Natural killer cell (primary cell): Measurements from ENCODE around the gene SNTN. TPM values are rescaled to one million over a fixed set of nuclear protein-coding genes. Genes with fewer than 3 reads are reported as not detected.

ENCODE experiments used
- ATAC-seq, 3 donors: fragments of 150-1000 bp in 2 of 3; fragments of 200-7000 bp in 1 of 3; cut with Tn5 transposase; 1 replicate in 1 of 3; 2 replicates in 2 of 3; pipeline ENCODE4 v1.10.0; 2021; ENCODE audit warnings: mild to moderate bottlenecking in 2 of 3, moderate library complexity in 2 of 3
- DNase-seq, 2 donors: peaks; one replicate each; pipeline versions ENCODE4 v3.0.0 to v3.0.0-alpha.2; 2013 to 2021; ENCODE audit warnings: mixed read lengths in 1 of 2
- H3K27ac ChIP-seq: one replicate; pipeline ENCODE4 v1.5.1; 2013; ENCODE audit warnings: mild to moderate bottlenecking, low read length
- H3K27me3 ChIP-seq: one replicate; pipeline ENCODE4 v1.6.1; 2013; ENCODE audit warnings: low read length; ENCODE audit not compliant: control insufficient read depth, insufficient read depth
- H3K36me3 ChIP-seq: one replicate; pipeline ENCODE4 v1.6.1; 2013; ENCODE audit warnings: low read length; ENCODE audit not compliant: control insufficient read depth, insufficient read depth
- H3K4me1 ChIP-seq: one replicate; pipeline ENCODE4 v1.6.1; 2013; ENCODE audit warnings: low read length; ENCODE audit not compliant: control insufficient read depth, insufficient read depth
- H3K4me3 ChIP-seq: one replicate; pipeline ENCODE4 v1.5.1; 2013; ENCODE audit warnings: low read length
- H3K9me3 ChIP-seq: one replicate; pipeline ENCODE4 v1.6.1; 2013; ENCODE audit warnings: low read length; ENCODE audit not compliant: control insufficient read depth, insufficient read depth
- H3K27ac Mint-ChIP-seq, 2 donors: one replicate each; pipeline ENCODE4 v1.8.0; 2022; ENCODE audit warnings: mild to moderate bottlenecking in 2 of 2, mixed read lengths in 2 of 2, moderate library complexity in 1 of 2
- H3K27me3 Mint-ChIP-seq, 2 donors: one replicate each; pipeline ENCODE4 v1.8.0; 2022; ENCODE audit warnings: low read depth in 2 of 2, mixed read lengths in 2 of 2
- H3K36me3 Mint-ChIP-seq: one replicate; pipeline ENCODE4 v1.8.0; 2022; ENCODE audit warnings: mixed read lengths
- H3K4me1 Mint-ChIP-seq, 2 donors: one replicate each; pipeline ENCODE4 v1.8.0; 2022; ENCODE audit warnings: mixed read lengths in 2 of 2
- H3K4me3 Mint-ChIP-seq: one replicate; pipeline ENCODE4 v1.8.0; 2022; ENCODE audit warnings: mild to moderate bottlenecking, moderate library complexity, mixed read lengths
- H3K9me3 Mint-ChIP-seq, 2 donors: one replicate each; pipeline ENCODE4 v1.8.0; 2022; ENCODE audit warnings: mixed read lengths in 2 of 2
- WGBS: methylation state at CpG from one replicate; pipeline ENCODE4 v1.1.7; 2013; ENCODE audit warnings: missing lambda C conversion rate; ENCODE audit not compliant: insufficient coverage; 5-methylcytosine and 5-hydroxymethylcytosine counted together
- intact Hi-C: fragments of 100-400 bp; cut with micrococcal nuclease; formaldehyde crosslinking; loops from one replicate; pipeline ENCODE4 v1.14.2; 2022
- total RNA-seq, 4 donors: library from RNA; stranded (reverse); fragments of 120-200 nt in 1 of 4; gene quantifications; one replicate each; pipeline versions ENCODE4 v1.2.3 to v1.2.4, GENCODE V29; 2013 to 2022
- TF ChIP-seq, protein P1 (sequence below): fragments of 200-600 bp; IDR thresholded peaks from one replicate; pipeline ENCODE4 v1.8.0; 2022; ENCODE audit warnings: antibody characterized with exemption

Gene SNTN
- total RNA-seq, 3 donors from 2014 or later (not counting 1 experiment from before 2014, with no cell fraction given) = not detected

DNA sequence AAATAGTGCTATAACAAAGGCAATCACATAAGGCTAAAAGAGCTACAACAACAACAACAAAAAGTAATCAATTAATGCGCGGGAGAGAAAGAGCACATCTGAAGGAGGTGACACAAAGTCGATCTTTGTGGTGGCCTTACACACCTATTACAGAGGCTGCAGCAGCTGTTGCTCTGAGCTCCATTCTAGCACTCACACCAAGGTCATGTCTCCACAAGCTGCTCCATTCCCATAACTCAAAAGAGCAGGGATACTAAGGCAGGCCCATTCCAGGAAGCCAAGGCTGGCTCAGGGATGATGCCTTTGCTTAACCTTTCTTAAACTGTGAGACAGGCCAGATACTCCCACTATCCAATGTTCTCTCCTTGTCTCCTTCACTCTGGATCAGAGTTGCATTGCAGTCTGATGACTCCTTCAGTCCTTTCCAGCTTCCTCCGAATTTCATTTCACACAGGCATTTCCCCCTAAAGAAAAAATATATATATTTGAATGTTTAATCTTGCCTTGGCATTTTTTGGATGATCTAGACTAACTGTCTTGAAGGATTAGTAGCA is 52.7 kb downstream of the SNTN start:
- Mint-ChIP-seq H3K9me3 (peaks cover 0 to 6% of the 10 kb centered on the region in 2 donors), H3K4me3 (no peak overlapping the region), H3K27me3 (no peaks in the 10 kb centered on the region), H3K27ac (no peak overlapping the region), H3K36me3 (no peaks in the 10 kb centered on the region), H3K4me1 (no peaks in the 10 kb centered on the region)
- TF ChIP-seq, protein P1, sequence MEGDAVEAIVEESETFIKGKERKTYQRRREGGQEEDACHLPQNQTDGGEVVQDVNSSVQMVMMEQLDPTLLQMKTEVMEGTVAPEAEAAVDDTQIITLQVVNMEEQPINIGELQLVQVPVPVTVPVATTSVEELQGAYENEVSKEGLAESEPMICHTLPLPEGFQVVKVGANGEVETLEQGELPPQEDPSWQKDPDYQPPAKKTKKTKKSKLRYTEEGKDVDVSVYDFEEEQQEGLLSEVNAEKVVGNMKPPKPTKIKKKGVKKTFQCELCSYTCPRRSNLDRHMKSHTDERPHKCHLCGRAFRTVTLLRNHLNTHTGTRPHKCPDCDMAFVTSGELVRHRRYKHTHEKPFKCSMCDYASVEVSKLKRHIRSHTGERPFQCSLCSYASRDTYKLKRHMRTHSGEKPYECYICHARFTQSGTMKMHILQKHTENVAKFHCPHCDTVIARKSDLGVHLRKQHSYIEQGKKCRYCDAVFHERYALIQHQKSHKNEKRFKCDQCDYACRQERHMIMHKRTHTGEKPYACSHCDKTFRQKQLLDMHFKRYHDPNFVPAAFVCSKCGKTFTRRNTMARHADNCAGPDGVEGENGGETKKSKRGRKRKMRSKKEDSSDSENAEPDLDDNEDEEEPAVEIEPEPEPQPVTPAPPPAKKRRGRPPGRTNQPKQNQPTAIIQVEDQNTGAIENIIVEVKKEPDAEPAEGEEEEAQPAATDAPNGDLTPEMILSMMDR = no peak
- H3K9me3 ChIP-seq = no peaks in the 10 kb centered on the region
- H3K27ac ChIP-seq = no peak overlapping the region
- ATAC-seq = no peak
- 92% methylated on average over 3 of the region's 4 CpGs for WGBS
- H3K27me3 ChIP-seq = no peaks in the 10 kb centered on the region
- intact Hi-C loops = no loop called here
- H3K4me1 ChIP-seq = no peaks in the 10 kb centered on the region
- H3K36me3 ChIP-seq = no peaks in the 10 kb centered on the region
- no peak for DNase-seq
- H3K4me3 ChIP-seq = no peak overlapping the region

- no peaks in the 10 kb centered on the region for H3K27me3 ChIP-seq
- no peaks in the 10 kb centered on the region for H3K27me3 Mint-ChIP-seq
- H3K4me1 Mint-ChIP-seq = no peaks in the 10 kb centered on the region
- intact Hi-C loops = no loop called here
- no peaks in the 10 kb centered on the region for H3K4me1 ChIP-seq
- peaks cover 0 to 6% of the 10 kb centered on the region in 2 donors for H3K9me3 Mint-ChIP-seq
- H3K36me3 Mint-ChIP-seq = no peaks in the 10 kb centered on the region
- no peaks in the 10 kb centered on the region for H3K9me3 ChIP-seq
- H3K36me3 ChIP-seq = no peaks in the 10 kb centered on the region
- H3K4me3 Mint-ChIP-seq = no peak overlapping the region
- DNase-seq (no peak), ATAC-seq (no peak)
- 77% methylated on average over 4 of the region's 4 CpGs for WGBS
- H3K27ac ChIP-seq = no peak overlapping the region
- H3K27ac Mint-ChIP-seq = no peak overlapping the region
- TF ChIP-seq, protein P1 = no peak
- no peak overlapping the region for H3K4me3 ChIP-seq
These were observed 54.0 kb downstream of the SNTN start for GRCh38 chr3:63706321-63707085.

GRCh38 chr3:63707731-63708130 is 55.3 kb downstream of the SNTN start:
- Histone ChIP-seq H3K27me3 (no peaks in the 10 kb centered on the region), H3K36me3 (no peaks in the 10 kb centered on the region), H3K4me1 (no peaks in the 10 kb centered on the region), H3K9me3 (no peaks in the 10 kb centered on the region), H3K27ac (no peak overlapping the region), H3K4me3 (no peak overlapping the region)
- intact Hi-C loops = no loop called here
- TF ChIP-seq, protein P1 = no peak
- H3K27ac Mint-ChIP-seq = no peak overlapping the region
- H3K4me3 Mint-ChIP-seq = no peak overlapping the region
- DNase-seq (no peak), ATAC-seq (no peak)
- H3K9me3 Mint-ChIP-seq = peaks cover 0 to 4% of the 10 kb centered on the region in 2 donors
- H3K27me3 Mint-ChIP-seq = no peaks in the 10 kb centered on the region
- H3K36me3 Mint-ChIP-seq = no peaks in the 10 kb centered on the region
- no peaks in the 10 kb centered on the region for H3K4me1 Mint-ChIP-seq
- 86% methylated on average over 1 of the region's 1 CpG for WGBS
